ENCODE measurements around the gene SERP1. TPM values are rescaled to one million over a fixed set of nuclear protein-coding genes. Genes with fewer than 3 reads are reported as not detected.
A peak's percentile ranks its signal among the peaks of the same experiment; 100 is the strongest.

SERP1 gene
- total RNA-seq, 1 experiment from 2014 or later, result 439 TPM

GRCh38 chr3:150567328-150567727, 21.0 kb upstream of the SERP1 start:
- Histone ChIP-seq H3K9ac (ENCODE audit: low read length) (no peak overlapping the region), H4K20me1 (ENCODE audit: low read length) (no peaks in the 10 kb centered on the region), H3K9me3 (ENCODE audit: low read length) (no peaks in the 10 kb centered on the region), H3K27me3 (ENCODE audit: low read length) (no peaks in the 10 kb centered on the region), H3K4me2 (ENCODE audit: low read length) (no peak overlapping the region), H3K36me3 (ENCODE audit: low read depth, low read length) (peaks cover 61% of the 10 kb centered on the region), H2AFZ (ENCODE audit: low read length) (no peak overlapping the region), H3K9me2 (replicated peaks; ENCODE audit: low read length) (no peaks in the 10 kb centered on the region), H3K79me2 (ENCODE audit: low read length) (no peaks in the 10 kb centered on the region; the same call in 1 of the 2 replicates), H3K27ac (ENCODE audit: low read length) (no peak overlapping the region), H3F3A (ENCODE audit: low read length, unreplicated experiment) (no peaks in the 10 kb centered on the region), H3K4me3 (ENCODE audit: low read length) (no peak overlapping the region), H3K4me1 (ENCODE audit: insufficient read depth, low read length) (no peaks in the 10 kb centered on the region)
- POLR2A ChIA-PET (ENCODE audit: unreplicated experiment), result no interaction called here
- BruUV-seq (replicated peaks), result no TSS peak
- intact Hi-C loops (cut with micrococcal nuclease), result no loop called here
- no peak for DNase-seq
- TF ChIP-seq, protein P1, sequence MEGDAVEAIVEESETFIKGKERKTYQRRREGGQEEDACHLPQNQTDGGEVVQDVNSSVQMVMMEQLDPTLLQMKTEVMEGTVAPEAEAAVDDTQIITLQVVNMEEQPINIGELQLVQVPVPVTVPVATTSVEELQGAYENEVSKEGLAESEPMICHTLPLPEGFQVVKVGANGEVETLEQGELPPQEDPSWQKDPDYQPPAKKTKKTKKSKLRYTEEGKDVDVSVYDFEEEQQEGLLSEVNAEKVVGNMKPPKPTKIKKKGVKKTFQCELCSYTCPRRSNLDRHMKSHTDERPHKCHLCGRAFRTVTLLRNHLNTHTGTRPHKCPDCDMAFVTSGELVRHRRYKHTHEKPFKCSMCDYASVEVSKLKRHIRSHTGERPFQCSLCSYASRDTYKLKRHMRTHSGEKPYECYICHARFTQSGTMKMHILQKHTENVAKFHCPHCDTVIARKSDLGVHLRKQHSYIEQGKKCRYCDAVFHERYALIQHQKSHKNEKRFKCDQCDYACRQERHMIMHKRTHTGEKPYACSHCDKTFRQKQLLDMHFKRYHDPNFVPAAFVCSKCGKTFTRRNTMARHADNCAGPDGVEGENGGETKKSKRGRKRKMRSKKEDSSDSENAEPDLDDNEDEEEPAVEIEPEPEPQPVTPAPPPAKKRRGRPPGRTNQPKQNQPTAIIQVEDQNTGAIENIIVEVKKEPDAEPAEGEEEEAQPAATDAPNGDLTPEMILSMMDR (conservative IDR thresholded peaks at IDR 0.05; ENCODE audit: low read depth, low read length), result no peak
- TF ChIP-seq EZH2phosphoT487 (IDR thresholded peaks at IDR 0.05; ENCODE audit: borderline replicate concordance, low read length) (no peak), EZH2 (IDR thresholded peaks at IDR 0.05; ENCODE audit: low read length, unreplicated experiment) (no peak)
- 0 out of 2 replicates have a peak, but pooled peaks have one; percentile 24 for ATAC-seq
- CTCF ChIA-PET, result no interaction called here

DNA sequence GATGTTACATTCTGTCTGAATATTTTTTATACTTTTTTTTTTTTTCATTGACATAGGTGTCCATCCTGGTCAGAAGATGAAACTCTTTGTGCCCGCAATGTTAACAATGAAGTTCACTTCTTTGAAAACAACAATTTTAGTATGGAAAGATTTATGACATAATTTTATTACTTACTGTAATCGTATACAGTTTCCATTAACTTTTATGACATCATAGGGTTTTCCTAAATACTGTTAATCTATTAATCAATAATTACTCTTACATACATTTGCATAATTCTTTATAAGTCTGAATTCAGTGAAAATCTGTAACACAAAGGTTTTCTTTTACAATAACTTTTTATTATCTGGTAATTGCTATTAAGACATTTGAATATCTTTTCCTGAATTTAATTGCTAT, 17.9 kb upstream of the SERP1 start:
- BruUV-seq (replicated peaks), result no TSS peak
- Histone ChIP-seq H3K27ac (ENCODE audit: low read length) (no peak overlapping the region), H3K36me3 (ENCODE audit: low read depth, low read length) (peaks cover 59% of the 10 kb centered on the region), H3K79me2 (ENCODE audit: low read length) (peaks cover 8% of the 10 kb centered on the region), H3K27me3 (ENCODE audit: low read length) (no peaks in the 10 kb centered on the region), H3K4me1 (ENCODE audit: insufficient read depth, low read length) (no peaks in the 10 kb centered on the region), H3K9me2 (replicated peaks; ENCODE audit: low read length) (no peaks in the 10 kb centered on the region), H3K4me2 (ENCODE audit: low read length) (no peak overlapping the region), H3K9me3 (ENCODE audit: low read length) (no peaks in the 10 kb centered on the region), H2AFZ (ENCODE audit: low read length) (no peak overlapping the region), H3K4me3 (ENCODE audit: low read length) (no peak overlapping the region), H4K20me1 (ENCODE audit: low read length) (no peaks in the 10 kb centered on the region), H3K9ac (ENCODE audit: low read length) (no peak overlapping the region), H3F3A (ENCODE audit: low read length, unreplicated experiment) (no peaks in the 10 kb centered on the region)
- ChIA-PET CTCF (no interaction called here), POLR2A (ENCODE audit: unreplicated experiment) (no interaction called here)
- DNase-seq (no peak), ATAC-seq (no peak)
- TF ChIP-seq, protein P1 (conservative IDR thresholded peaks at IDR 0.05; ENCODE audit: low read depth, low read length), result no peak
- TF ChIP-seq EZH2phosphoT487 (IDR thresholded peaks at IDR 0.05; ENCODE audit: borderline replicate concordance, low read length) (no peak), EZH2 (IDR thresholded peaks at IDR 0.05; ENCODE audit: low read length, unreplicated experiment) (no peak)
- intact Hi-C loops (cut with micrococcal nuclease), result no loop called here

GRCh38 chr3:150557725-150558124, 11.4 kb upstream of the SERP1 start:
- BruUV-seq (replicated peaks), result no TSS peak
- H3K79me2 ChIP-seq (ENCODE audit: low read length), result peaks cover 51% of the 10 kb centered on the region
- CTCF ChIA-PET, result no interaction called here
- peaks cover 47% of the 10 kb centered on the region for H3K36me3 ChIP-seq (ENCODE audit: low read depth, low read length)
- no peak overlapping the region for H2AFZ ChIP-seq (ENCODE audit: low read length)
- DNase-seq (no peak), ATAC-seq (no peak)
- POLR2A ChIA-PET (ENCODE audit: unreplicated experiment), result no interaction called here
- no peaks in the 10 kb centered on the region for H3K9me2 ChIP-seq (replicated peaks; ENCODE audit: low read length)
- no peak overlapping the region for H3K27ac ChIP-seq (ENCODE audit: low read length)
- peaks cover 6% of the 10 kb centered on the region; the same call in 1 of the 2 replicates for H4K20me1 ChIP-seq (ENCODE audit: low read length)
- H3K4me2 ChIP-seq (ENCODE audit: low read length), result no peak overlapping the region
- H3K27me3 ChIP-seq (ENCODE audit: low read length), result no peaks in the 10 kb centered on the region
- H3K9me3 ChIP-seq (ENCODE audit: low read length), result no peaks in the 10 kb centered on the region
- intact Hi-C loops (cut with micrococcal nuclease), result no loop called here
- no peak overlapping the region for H3K4me3 ChIP-seq (ENCODE audit: low read length)
- H3K4me1 ChIP-seq (ENCODE audit: insufficient read depth, low read length), result no peaks in the 10 kb centered on the region
- TF ChIP-seq EZH2phosphoT487 (IDR thresholded peaks at IDR 0.05; ENCODE audit: borderline replicate concordance, low read length) (no peak), EZH2 (IDR thresholded peaks at IDR 0.05; ENCODE audit: low read length, unreplicated experiment) (no peak)
- TF ChIP-seq, protein P1 (conservative IDR thresholded peaks at IDR 0.05; ENCODE audit: low read depth, low read length), result no peak
- H3F3A ChIP-seq (ENCODE audit: low read length, unreplicated experiment), result no peaks in the 10 kb centered on the region
- no peak overlapping the region for H3K9ac ChIP-seq (ENCODE audit: low read length)

All from PC-3 (cell line).